Mesenchymal stem cell (in vitro differentiated cells and primary cell): ENCODE data around the gene NDRG4. TPM values are rescaled to one million over a fixed set of nuclear protein-coding genes. Genes with fewer than 3 reads are reported as not detected.

Experiments
- small RNA-seq: library from polyadenylated mRNA; stranded (forward); fragments of <200 nt; extraction: miRNeasy Mini kit (QIAGEN cat#:217004); gene quantifications from one replicate; pipeline ENCODE3, GENCODE V24; 2013; ENCODE audit warnings: low read depth

NDRG4 gene

Small RNA genes within 50 kb of the gene (small RNA-seq; reads per million reads assigned to genes)
- gene RNU6-103P: not detected
- 10.6 reads per million, percentile 80 among the genes with 10 or more reads in this experiment for gene SNORA46
- gene SNORA50A: not detected
